Hematopoietic multipotent progenitor cell treated with erythropoietin and hydrocortisone succinate and interleukin-3 and kit ligand, for 17 days (in vitro differentiated cells): ENCODE data around the gene ELMO1.
"Not testable (repeated sequence)": the region's sequence is repeated elsewhere in the genome, so short reads cannot be mapped to it uniquely, and the experiment has no call there.

ENCODE experiments used
- DNase-seq: peaks from one replicate; pipeline ENCODE4 v3.0.0-alpha.2; 2015; ENCODE audit warnings: low spot score

The ELMO1 gene

GRCh38 chr7:37186753-37187152 lies 261.9 kb downstream of the ELMO1 start:
- no peak for DNase-seq

GRCh38 chr7:37181550-37181932 lies 267.1 kb downstream of the ELMO1 start:
- DNase-seq = no peak

GRCh38 chr7:37180828-37181549 lies 267.7 kb downstream of the ELMO1 start:
- DNase-seq = no peak

DNA sequence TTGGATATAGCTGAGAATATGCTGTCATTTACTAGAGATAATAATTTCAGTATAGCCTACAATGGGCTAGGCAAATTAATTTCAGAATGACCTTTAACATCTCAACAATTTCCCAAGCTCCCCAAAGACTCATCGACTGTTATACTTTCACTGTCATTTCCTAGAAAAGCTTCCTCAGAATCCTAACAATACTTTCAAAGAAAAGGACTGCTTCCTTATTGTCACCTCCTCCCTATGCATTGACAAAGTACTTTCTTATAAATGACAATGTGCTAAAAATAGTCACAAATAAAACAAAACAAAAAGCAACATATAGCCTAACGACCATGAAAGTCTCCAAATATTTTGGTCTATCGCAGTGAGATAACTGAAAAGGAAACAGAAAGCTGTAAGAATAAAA lies 272.6 kb downstream of the ELMO1 start:
- DNase-seq = no peak

GRCh38 chr7:37174460-37174859 lies 274.2 kb downstream of the ELMO1 start:
- DNase-seq = no peak

- DNase-seq = no peak
Measured at GRCh38 chr7:37173670-37174069, 275.0 kb downstream of the ELMO1 start.

- no peak for DNase-seq
Measured at GRCh38 chr7:37162106-37162505, 286.6 kb downstream of the ELMO1 start.

- no peak for DNase-seq
Measured at GRCh38 chr7:37160656-37161055, 288.0 kb downstream of the ELMO1 start.

- no peak for DNase-seq
Measured at GRCh38 chr7:37153376-37153775, 295.3 kb downstream of the ELMO1 start.

DNA sequence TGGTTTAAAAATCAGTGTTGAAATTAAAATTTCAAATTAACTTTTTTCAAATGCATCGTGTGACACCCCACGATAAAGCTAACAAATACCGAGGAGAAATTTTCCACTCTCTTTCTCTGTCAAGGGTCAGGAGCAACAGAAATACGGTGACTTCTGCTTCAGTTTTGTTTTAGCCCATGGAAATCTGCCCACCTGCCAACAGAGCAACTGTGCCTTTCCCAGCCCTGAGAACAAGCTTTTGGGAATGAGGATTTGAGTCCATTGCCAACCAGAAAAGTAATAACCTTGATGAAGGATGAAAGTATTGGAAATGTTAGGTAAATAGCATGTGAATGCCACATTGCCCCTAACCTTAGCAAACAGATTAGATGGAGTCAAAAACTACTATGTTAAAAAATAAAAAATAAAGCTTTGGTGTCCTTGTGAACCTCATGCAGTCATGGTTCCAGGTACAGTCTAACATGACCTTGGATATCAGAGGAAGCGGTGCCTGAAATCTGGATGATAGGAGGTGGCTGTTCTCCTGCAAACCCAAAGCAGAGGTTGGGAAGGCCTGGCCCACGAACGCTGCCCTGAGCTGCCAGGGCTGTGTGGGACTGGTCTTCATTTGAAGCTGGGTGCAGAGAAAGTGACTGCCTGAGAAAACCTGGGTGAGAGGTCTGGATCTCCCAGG lies 296.8 kb downstream of the ELMO1 start:
- DNase-seq = no peak

- DNase-seq = no peak
Measured at GRCh38 chr7:37150856-37151255, 297.8 kb downstream of the ELMO1 start.

GRCh38 chr7:37150180-37150579 lies 298.5 kb downstream of the ELMO1 start:
- no peak for DNase-seq

DNA sequence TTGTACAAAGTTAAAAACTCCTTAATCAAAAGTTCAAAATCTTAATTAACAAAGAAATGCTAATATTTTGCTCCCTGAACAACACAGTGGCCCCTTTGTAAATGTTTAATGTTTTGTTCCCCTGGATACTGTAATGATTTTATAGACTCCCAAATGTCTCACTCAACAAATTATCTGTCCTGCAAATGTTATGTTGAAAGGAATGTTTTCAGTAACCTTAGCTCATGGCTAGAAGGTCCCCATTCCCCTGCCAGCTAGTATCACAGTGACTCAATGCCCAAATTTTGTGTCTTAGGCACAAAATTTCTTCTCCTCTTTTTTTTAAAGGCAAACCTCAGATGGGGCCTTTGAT lies 298.9 kb downstream of the ELMO1 start:
- no peak for DNase-seq

GRCh38 chr7:37149051-37149772 lies 299.5 kb downstream of the ELMO1 start:
- DNase-seq = no peak

GRCh38 chr7:37145682-37146081 lies 303.0 kb downstream of the ELMO1 start:
- no peak for DNase-seq

DNA sequence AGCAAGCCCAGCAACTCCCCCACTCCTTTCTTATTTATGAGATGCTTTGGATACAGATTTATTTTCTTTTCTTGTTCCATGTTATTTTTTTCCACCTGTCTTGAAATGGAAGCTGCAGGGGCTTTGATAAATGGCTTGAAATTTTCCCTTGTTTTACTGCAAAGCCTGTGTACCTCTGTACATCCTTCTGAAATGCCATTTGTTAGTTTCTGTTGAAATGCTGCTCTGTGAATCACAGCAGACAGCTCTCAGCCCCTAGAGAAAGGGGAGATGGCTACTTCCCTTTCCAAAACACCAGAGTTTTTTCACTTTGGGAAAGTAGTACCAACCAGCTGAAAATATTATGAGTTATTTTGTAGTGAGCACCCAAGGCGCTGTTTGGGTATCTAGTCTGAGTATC lies 304.2 kb downstream of the ELMO1 start:
- DNase-seq = no peak

- no peak for DNase-seq
Measured at GRCh38 chr7:37142958-37143357, 305.7 kb downstream of the ELMO1 start.

GRCh38 chr7:37141742-37142141 lies 306.9 kb downstream of the ELMO1 start:
- no peak for DNase-seq

DNA sequence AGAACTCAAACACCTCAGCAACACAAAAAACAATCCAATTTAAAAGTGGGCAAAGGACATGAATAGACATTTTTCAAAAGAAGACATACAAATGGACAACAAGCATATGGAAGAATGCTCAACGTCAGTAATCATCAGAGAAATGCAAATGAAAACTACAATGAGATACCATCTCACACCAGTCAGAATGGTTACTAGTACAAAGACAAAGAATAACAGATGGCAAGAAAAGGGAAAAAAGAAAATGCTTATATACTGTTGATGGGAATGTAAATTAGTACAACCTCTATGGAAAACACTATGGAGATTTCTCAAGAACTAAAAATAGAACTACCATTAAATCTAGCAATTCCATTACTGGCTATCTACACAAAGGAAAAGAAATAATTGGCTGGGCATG lies 314.8 kb downstream of the ELMO1 start:
- not testable (repeated sequence) for DNase-seq

DNA sequence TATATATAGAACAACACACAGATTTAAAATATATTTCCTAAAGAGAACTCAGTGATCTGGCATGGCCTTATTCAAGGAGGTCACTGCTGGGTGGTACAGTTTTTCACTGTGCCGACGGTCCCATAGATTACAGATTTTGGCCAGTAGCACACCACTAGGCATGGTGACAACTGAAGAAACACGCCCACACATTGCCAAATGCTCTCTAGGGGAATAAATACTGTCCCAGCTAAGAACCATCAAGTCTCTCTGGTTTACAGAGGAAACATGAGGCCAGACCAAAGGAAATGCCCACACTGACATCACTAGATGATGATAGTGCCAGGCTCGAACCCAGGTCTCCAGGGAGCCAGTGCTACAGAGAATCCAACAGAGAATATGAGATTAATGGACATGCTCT lies 316.8 kb downstream of the ELMO1 start:
- DNase-seq = no peak

GRCh38 chr7:37129035-37129425 lies 319.6 kb downstream of the ELMO1 start:
- DNase-seq = no peak

DNA sequence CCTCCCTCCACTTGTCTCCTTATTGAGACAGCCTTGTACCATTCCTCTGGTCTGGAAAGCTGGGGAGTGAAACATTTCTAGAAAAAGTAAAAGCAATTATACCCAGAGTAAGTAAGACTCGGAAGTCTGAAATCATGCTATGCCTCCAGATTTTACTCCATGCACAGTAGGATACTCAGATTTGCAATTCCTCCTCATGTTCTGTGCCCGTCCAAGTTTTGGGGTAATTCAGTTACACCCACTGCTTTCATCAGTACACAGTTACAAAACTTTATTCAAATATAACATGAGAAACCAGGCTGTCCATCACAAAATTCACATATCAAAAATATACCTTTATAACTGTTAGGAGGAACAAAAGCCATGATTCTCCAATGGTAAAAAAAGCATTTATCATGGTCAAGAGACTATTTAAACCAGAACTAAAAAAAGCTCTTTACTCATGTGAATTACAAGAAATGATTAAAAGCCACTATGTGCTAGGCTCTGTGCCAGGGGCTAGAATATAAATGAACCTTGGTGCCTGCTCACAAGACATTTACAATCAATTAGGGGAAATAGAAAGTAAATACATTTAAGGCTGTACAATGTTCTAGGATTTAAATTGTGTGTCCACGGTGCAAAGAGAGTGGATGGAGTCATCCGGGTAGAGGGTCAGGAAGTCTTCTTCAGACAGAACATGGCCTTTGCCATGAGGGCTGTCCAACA lies 320.2 kb downstream of the ELMO1 start:
- no peak for DNase-seq
